HG03432 (cell line): ENCODE results near the gene LNX1.

Experiments
- ATAC-seq: cut with Tn5 transposase; IDR thresholded peaks from one replicate; pipeline ENCODE4 v1.9.1; 2021; ENCODE audit warnings: mild to moderate bottlenecking, moderate library complexity; ENCODE audit not compliant: unreplicated experiment

Gene LNX1

GRCh38 chr4:53501561-53501960 lies 89.7 kb downstream of the LNX1 start:
- no peak for ATAC-seq

DNA sequence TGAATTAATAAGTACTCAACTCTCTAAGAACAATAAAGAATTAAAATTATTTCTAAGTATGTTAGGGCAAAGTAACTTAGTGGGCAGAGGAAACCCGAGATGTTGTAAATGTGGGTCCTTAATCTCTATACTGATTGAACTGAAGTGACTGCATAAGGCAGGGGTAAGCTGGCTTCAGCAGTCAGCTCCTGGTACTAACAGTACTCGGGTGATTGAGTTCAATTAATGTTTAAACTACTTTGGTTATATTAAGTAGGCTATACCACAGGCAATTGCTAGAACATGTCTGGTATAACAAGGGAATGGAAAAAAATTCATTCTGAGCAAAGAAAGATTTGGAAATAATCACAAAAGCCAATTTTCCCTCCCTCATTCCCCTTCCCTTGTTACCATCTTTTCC lies 90.7 kb downstream of the LNX1 start:
- ATAC-seq = no peak

DNA sequence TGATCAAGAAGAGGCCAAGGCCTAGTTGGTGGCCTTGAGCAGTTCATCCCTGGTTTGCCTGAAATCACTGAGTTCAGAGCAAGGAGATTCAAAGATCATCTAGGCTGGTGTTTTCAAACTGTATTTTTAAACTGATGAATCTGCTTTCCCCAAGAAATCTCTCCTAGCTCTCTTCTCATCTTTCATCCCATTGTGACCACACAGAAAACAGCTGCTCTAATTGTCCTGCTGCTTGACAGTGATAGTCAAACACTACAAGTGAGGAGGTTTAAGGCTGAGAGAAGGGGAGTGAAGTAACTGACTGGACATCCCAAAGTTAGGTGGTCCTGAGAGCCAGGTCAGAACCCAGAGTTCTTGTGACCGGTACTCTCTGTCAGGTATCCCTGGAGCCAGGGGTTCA lies 91.5 kb downstream of the LNX1 start:
- no peak for ATAC-seq

DNA sequence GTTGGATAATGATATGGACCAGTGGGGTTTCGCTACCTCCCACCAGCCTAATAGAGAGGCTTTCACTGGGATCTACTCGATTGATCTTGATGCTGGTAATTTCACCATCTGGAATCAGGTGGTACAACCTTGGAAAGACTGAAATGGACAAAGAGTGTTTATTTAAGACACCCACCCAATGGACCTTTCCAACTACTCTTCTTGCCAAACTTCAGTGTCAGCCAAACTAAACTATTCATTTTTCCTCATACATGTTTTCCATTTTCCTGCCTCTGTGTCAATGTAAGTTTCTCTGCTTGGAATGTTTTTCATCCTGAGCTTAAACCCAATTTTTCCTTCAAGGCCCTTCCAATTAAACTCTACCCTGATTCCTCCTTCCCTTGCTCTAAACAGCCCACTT lies 92.6 kb downstream of the LNX1 start:
- ATAC-seq = no peak

- no peak for ATAC-seq
Observed at GRCh38 chr4:53497487-53498244, 93.6 kb downstream of the LNX1 start.

DNA sequence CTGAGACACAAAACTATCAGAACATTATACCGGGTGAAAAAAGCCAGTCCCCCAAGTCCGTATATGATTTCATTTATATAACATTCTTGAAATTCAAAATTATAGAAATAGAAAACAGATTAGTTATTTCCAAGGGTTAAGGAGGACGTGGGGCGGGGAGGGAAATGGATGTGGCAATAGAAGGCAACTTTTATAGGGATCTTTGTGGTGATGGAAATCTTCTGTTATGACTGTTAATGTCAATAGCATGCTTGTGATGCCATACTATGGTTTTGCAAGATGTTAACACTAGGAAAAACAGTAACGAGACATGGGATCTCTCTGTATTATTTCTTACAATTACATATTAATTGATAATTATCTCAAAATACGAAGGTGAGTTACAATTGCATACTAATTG lies 96.4 kb downstream of the LNX1 start:
- ATAC-seq = no peak

DNA sequence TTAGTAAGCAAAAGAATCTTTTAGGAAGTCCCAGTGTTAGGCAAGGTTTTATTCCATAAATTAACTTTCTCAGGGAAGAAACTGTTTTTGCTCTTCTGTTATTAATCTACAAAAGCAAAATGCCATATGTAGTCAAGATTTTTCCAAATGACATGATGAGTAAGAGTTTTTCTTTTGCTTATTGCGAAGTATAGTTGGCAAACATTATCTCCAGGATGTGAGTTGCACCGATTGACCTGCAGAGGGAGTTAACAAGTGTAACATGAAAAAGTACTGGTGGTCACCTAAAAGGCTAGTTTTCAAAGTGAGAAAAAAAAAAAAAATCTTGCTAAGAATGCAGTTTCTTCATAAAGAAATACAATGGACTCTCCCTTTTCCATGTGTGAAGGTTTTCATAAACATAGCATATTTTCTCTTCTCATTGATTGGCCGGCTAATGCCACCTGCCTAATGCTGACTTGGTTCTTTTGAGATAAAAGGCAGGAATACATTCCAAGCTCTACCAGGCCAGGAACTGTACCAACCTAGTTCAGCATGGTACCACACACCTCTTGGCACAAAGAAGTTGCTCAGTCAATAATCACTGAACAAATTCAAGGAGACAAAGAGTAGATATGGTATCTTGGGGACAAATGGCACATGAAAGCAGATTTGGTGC lies 100.2 kb downstream of the LNX1 start:
- no peak for ATAC-seq

DNA sequence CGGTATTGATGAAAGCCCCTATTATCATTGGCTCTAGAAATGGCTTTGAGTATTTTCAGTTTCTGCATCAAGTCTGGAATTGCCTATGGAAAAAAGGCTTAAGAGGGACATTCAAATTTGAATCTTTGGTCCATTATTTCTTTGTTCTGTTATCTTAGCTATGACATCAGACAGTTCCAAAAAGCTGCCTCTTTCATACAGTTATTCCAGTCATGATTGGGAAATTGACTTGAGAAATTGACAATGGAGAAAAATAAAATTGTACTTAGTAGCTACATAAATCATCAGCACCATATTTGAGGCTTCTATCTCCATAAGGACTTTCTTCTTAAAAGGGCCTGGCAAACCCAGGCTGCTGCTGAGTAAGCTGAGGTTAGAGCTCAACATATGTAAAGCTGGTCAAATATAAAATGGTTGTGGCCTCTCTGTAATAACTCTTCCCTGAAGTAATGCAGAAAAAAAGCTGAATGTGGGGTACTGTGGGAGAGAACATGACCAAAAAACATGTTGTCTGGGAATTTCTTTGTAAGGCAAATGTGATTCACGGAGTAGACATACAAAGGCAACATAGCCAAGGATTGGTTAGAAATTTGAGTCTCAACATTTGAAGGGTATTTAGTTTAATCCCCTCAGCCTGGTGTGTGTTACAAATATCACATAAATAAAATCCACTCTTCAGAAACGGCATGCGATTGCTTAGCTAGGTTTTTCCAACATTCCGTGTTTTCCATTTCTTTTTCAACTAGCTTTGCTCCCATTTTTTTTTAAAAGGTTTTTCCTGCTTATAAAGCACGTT lies 100.9 kb downstream of the LNX1 start:
- no peak for ATAC-seq

GRCh38 chr4:53489279-53489889 lies 101.9 kb downstream of the LNX1 start:
- no peak for ATAC-seq

DNA sequence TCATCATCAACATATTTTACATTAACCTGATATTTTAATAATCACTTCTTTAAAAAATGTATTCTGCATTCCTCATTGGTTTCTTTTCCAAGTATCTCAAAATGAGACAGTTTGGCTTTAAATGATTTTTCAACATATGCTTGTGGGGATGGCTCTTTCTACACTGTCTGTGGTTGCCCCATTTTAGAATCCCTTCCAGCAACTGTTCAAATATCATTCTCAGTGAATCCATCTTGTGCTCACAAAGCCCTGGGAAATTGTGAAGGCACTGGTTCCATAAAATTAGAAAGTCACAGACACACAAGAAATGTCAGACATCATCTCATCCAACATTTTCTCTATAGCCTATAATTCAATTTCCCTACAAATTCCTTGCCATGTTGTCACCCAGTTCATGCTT lies 103.5 kb downstream of the LNX1 start:
- ATAC-seq = no peak

DNA sequence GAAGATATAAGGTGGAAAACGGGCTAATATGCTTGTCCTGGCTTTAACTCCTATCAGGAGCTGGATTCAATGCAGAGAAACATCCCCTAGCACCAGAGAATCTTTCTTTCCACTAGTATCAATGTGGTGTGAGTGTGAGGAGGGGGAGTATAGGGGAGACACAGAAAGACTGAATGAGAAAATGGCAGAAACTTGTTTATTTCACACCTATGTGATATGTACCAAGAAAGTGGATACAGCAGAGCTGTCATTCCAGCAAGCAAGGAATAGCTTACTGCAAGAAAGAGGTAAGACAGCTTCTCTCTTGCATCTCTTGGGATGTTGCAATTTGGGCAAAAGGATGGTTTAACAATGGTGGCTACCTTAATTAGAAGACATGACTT lies 105.6 kb downstream of the LNX1 start:
- ATAC-seq = no peak

DNA sequence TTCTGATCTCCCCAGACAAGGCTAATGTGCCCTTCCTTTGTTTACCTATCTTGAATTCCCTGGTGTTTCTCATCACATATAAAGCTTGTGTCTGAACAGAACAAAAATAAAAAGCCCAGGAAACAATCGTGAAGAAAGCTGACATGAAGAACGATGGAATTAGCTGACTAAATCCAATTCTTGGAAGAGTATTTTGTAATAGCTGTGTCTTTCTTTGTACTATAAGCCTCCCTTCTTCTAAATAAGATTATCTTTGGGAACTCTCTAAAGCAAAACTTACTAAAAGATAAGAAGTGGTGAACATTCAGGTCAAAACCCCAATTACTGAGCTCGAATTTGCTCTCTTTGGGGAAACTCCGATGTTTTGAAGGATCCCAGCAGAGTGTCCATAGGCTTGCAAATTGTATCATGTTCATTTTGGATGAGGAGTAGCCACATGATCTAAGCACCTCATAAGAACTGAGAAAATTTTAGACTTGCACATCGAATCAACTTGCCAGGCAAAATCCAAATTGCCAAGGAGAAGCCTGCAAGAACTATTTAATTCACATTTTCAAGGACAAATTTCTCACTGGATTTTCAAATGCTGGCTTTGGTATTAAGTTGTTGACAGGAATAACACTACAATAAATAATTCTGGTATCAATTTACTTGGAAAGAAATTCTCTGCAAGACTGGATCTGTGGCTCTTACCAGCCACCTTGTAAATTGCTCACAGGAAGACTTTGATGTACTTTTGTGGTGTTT lies 106.2 kb downstream of the LNX1 start:
- no peak for ATAC-seq

- ATAC-seq = no peak
Observed at GRCh38 chr4:53483250-53483649, 108.0 kb downstream of the LNX1 start.

- no peak for ATAC-seq
Observed at GRCh38 chr4:53481586-53481985, 109.7 kb downstream of the LNX1 start.

DNA sequence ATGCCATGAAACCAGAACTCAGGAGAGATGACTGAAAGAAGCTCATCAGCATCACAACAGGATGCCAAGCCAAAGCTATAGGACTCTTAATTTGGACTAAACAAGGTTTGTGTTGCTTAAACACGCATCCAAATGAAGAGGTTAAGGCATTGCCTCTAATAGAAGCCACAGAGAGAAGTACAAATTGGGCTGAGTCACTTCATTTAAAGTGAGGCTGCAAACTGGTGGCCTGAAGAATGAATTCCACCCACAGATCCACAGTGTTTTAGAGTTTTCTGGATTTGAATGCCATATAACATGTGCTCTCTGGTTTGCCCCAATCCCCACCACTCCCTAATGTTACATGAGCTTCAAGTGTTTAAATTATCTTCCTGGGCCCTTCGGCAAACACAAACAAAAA lies 110.4 kb downstream of the LNX1 start:
- no peak for ATAC-seq

DNA sequence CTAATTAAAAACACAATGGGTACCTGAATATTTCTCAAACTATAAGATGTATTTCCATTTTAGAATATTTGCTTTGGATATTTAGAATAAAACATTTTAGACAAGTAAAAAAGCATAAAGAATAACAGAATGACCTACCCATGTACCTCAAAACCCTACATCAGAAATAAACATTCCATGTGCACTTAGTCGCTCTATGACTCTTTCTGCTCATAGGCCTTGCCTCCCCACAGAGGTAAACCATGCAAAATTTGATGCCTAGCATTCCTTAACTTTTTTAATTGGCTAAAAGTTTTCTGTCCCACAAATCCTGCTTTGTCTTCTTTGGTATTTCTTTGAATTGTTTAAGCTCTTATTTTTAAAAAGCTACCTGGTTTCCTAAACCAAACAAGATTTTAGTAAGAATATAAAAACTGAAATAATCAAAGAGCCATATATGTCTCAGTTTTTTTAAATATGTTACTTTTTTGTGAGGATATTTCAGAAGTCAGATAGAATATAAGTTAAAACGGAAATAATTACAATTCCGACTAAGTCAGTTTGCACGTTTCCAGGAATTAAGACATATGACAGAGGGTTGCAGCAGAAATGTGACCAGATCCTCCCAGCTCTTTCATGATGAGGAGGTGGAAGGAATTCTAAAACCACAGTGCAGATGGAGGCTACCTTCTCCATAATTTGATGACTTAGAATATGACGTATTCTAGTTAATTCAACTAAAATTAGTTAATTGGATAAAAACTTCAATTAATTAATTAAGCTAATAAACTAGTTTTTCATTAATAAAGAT lies 111.4 kb downstream of the LNX1 start:
- ATAC-seq = no peak

GRCh38 chr4:53478671-53479456 lies 112.4 kb downstream of the LNX1 start:
- ATAC-seq = no peak

DNA sequence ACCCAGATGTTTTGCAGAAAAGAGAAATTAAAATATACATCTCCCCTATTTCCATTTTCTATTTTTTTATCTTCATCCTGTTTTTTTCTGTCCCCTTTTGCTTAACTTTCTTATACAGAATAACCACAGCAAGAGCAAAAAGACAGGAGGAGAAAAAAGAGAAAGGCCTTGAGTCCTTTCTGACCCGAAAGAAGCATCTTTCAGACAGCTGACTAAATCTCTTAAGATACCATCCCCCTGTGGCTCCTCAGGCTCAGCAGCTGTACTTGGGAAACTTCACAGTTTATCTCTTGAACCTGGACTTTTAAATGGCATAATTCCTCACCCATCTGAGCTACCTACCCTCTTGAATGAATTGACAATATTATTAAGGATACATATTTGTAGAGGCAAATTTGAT lies 113.7 kb downstream of the LNX1 start:
- ATAC-seq = no peak

- ATAC-seq = no peak
Observed at GRCh38 chr4:53477038-53477565, 114.2 kb downstream of the LNX1 start.
